Ovary (tissue), 3 donors: ENCODE data around the gene RASD1.

Source experiments
- CTCF ChIP-seq, 3 donors: fragments of 450-650 bp in 2 of 3; fragments of 200-600 bp in 1 of 3; IDR thresholded peaks; one replicate each; pipeline versions ENCODE4 v1.5.1 to v1.8.0; 2016 to 2022; ENCODE audit warnings: antibody characterized with exemption in 3 of 3, mild to moderate bottlenecking in 1 of 3
- EP300 ChIP-seq: sonication (generic); formaldehyde crosslinking; IDR thresholded peaks from one replicate; pipeline ENCODE4 v1.6.1; 2017; ENCODE audit warnings: antibody characterized with exemption
- POLR2A ChIP-seq: fragments of 450-650 bp; IDR thresholded peaks from one replicate; pipeline ENCODE4 v1.6.1; 2017; ENCODE audit warnings: antibody characterized with exemption, mild to moderate bottlenecking, moderate library complexity
- donor health status: DM: no; HTN: no; CAD: no.

GRCh38 chr17:17510456-17511292, 14.5 kb upstream of the RASD1 start:
- TF ChIP-seq CTCF (IDR thresholded peaks at IDR 0.05): no peak
- no peak for TF ChIP-seq POLR2A
- TF ChIP-seq EP300: no peak
